ENCODE measurements around the gene FBXL13. TPM values are rescaled to one million over a fixed set of nuclear protein-coding genes. Genes with fewer than 3 reads are reported as not detected.
"Not testable (repeated sequence)": the region's sequence is repeated elsewhere in the genome, so short reads cannot be mapped to it uniquely, and the experiment has no call there.

The FBXL13 gene
- total RNA-seq, 3 donors from 2014 or later (not counting 1 experiment from before 2014, with no cell fraction given) = 0.70 to 0.89 (median 0.85) TPM

DNA sequence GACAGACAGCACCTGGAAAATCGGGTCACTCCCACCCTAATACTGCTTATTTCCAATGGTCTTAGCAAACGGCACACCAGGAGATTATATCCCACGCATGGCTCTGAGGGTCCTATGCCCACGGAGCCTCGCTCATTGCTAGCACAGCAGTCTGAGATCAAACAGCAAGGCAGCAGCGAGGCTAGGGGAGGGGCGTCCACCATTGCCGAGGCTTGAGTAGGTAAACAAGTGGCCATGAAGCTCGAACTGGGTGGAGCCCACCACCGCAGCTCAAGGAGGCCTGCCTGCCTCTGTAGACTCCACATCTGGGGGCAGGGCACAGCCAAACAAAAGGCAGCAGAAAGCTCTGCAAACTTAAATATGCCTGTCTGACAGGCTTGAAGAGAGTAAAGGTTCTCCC, 293.7 kb downstream of the FBXL13 start:
- H3K4me1 Mint-ChIP-seq; H3K4me3 ChIP-seq (ENCODE audit: low read length); DNase-seq; H3K27me3 Mint-ChIP-seq (ENCODE audit: low read depth in 2 of 2); H3K4me3 Mint-ChIP-seq; ATAC-seq; H3K36me3 ChIP-seq (ENCODE audit: control insufficient read depth, insufficient read depth, low read length); H3K27me3 ChIP-seq (ENCODE audit: control insufficient read depth, insufficient read depth, low read length); H3K36me3 Mint-ChIP-seq; H3K27ac ChIP-seq (ENCODE audit: low read length); H3K9me3 Mint-ChIP-seq; intact Hi-C loops (cut with micrococcal nuclease); H3K27ac Mint-ChIP-seq; H3K4me1 ChIP-seq (ENCODE audit: control insufficient read depth, insufficient read depth, low read length); H3K9me3 ChIP-seq (ENCODE audit: control insufficient read depth, insufficient read depth, low read length): not testable (repeated sequence)
- 96% methylated on average over 10 of the region's 10 CpGs for WGBS (ENCODE audit: insufficient coverage)

DNA sequence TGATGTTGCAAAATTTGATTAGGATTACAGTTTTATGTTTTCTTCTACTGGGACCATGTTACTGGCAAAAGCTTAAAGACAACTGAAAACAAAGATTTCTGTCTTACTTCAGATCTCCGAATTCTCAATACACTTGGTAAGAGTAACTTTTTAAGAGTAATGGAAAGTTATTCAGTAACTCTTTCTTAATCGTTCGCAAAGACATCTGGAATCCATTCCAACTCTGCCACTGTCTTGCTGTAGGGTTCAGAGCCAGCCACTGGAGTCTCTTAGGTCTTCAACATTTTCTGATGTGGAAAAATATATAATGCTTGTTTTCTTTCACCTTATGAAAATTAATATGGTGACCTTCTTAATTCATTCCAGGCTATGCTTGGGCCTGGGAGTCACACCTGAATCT, 295.9 kb downstream of the FBXL13 start:
- H3K27ac ChIP-seq (ENCODE audit: low read length); H3K4me1 ChIP-seq (ENCODE audit: control insufficient read depth, insufficient read depth, low read length); intact Hi-C loops (cut with micrococcal nuclease); H3K36me3 ChIP-seq (ENCODE audit: control insufficient read depth, insufficient read depth, low read length); H3K27me3 ChIP-seq (ENCODE audit: control insufficient read depth, insufficient read depth, low read length); H3K4me3 Mint-ChIP-seq; H3K9me3 Mint-ChIP-seq; H3K4me3 ChIP-seq (ENCODE audit: low read length); H3K9me3 ChIP-seq (ENCODE audit: control insufficient read depth, insufficient read depth, low read length); ATAC-seq; H3K27me3 Mint-ChIP-seq (ENCODE audit: low read depth in 2 of 2); H3K27ac Mint-ChIP-seq; DNase-seq; H3K36me3 Mint-ChIP-seq; H3K4me1 Mint-ChIP-seq: not testable (repeated sequence)
- WGBS (ENCODE audit: insufficient coverage) = 94% methylated on average over 2 of the region's 3 CpGs

DNA sequence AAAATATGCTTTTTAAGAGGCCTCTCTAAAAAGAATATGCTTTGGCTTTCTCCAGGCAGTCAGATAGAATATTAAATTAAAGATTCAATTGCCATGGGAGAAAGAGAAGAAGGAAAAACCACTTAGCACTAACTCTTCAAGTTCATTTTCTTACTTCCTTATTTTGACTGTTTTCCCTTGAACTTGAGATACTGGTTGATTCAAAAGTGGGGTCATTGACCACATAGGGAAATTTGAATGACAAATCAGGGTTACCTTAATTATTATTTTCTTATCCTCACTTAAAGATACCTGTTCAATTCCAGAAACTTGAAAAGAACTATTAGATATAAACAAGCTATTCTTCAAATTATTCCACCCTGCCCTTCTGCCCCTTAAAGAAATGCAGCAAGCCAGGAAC, 298.4 kb downstream of the FBXL13 start:
- H3K9me3 Mint-ChIP-seq; H3K27ac ChIP-seq (ENCODE audit: low read length); H3K27me3 Mint-ChIP-seq (ENCODE audit: low read depth in 2 of 2); H3K4me1 Mint-ChIP-seq; ATAC-seq; H3K27ac Mint-ChIP-seq; H3K36me3 Mint-ChIP-seq; H3K4me3 ChIP-seq (ENCODE audit: low read length); H3K36me3 ChIP-seq (ENCODE audit: control insufficient read depth, insufficient read depth, low read length); H3K27me3 ChIP-seq (ENCODE audit: control insufficient read depth, insufficient read depth, low read length); intact Hi-C loops (cut with micrococcal nuclease); DNase-seq; H3K4me3 Mint-ChIP-seq; H3K9me3 ChIP-seq (ENCODE audit: control insufficient read depth, insufficient read depth, low read length); H3K4me1 ChIP-seq (ENCODE audit: control insufficient read depth, insufficient read depth, low read length): not testable (repeated sequence)

DNA sequence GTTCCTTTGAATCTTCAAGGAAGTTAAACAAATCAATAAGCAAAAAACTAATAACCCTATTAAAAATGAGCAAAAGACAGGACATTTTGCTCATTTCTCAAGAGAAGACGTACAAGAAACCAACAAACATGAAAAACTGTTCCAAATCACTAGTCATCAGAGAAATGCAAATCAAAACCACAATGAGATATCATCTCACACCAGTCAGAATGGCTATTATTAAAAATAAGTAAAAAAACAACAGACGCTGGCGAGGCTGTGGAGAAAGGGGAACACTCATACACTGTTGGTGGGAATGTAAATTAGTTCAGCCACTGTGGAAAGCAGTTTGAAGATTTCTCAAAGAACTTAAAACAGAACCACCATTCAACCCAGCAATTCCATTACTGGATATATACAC, 304.1 kb downstream of the FBXL13 start:
- H3K36me3 ChIP-seq (ENCODE audit: control insufficient read depth, insufficient read depth, low read length); ATAC-seq; H3K9me3 Mint-ChIP-seq; DNase-seq; H3K27me3 Mint-ChIP-seq (ENCODE audit: low read depth in 2 of 2); H3K4me1 ChIP-seq (ENCODE audit: control insufficient read depth, insufficient read depth, low read length); H3K4me3 ChIP-seq (ENCODE audit: low read length); H3K4me3 Mint-ChIP-seq; H3K27ac Mint-ChIP-seq; intact Hi-C loops (cut with micrococcal nuclease); H3K27ac ChIP-seq (ENCODE audit: low read length); H3K4me1 Mint-ChIP-seq; H3K36me3 Mint-ChIP-seq; H3K27me3 ChIP-seq (ENCODE audit: control insufficient read depth, insufficient read depth, low read length); H3K9me3 ChIP-seq (ENCODE audit: control insufficient read depth, insufficient read depth, low read length): not testable (repeated sequence)
- WGBS (ENCODE audit: insufficient coverage) = no CpG with 5 or more reads among the region's 3 CpGs

DNA sequence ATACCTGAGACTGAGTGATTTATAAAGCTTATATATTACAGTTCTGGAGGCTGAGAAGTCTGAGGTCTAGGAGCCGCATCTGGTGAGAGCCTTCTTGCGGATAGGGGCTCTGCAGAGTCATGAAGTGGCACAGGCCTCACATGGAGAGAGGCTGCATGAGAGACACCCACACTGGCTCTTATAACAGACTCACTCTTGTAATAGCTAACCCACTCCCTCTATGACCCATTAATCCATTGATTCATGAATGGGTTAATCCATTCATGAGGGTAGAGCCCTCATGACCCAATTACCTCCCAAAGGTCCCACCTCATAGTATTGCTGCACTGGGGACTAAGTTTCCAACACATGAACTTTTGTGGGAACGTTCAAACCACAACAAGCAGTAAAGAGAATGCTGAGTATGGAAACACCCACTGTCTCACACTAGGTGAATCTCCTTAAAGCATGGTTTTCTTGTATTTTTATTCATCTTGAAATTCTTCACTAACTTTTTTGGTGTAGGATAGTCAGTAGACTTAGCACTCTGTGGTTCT, 304.9 kb downstream of the FBXL13 start:
- H3K4me1 Mint-ChIP-seq; H3K27me3 ChIP-seq (ENCODE audit: control insufficient read depth, insufficient read depth, low read length); H3K36me3 ChIP-seq (ENCODE audit: control insufficient read depth, insufficient read depth, low read length); H3K9me3 ChIP-seq (ENCODE audit: control insufficient read depth, insufficient read depth, low read length); H3K4me3 Mint-ChIP-seq; H3K36me3 Mint-ChIP-seq; intact Hi-C loops (cut with micrococcal nuclease); H3K4me3 ChIP-seq (ENCODE audit: low read length); H3K4me1 ChIP-seq (ENCODE audit: control insufficient read depth, insufficient read depth, low read length); H3K27me3 Mint-ChIP-seq (ENCODE audit: low read depth in 2 of 2); H3K27ac ChIP-seq (ENCODE audit: low read length); DNase-seq; H3K27ac Mint-ChIP-seq; H3K9me3 Mint-ChIP-seq; ATAC-seq: not testable (repeated sequence)
- 14% methylated on average over 1 of the region's 3 CpGs for WGBS (ENCODE audit: insufficient coverage)

DNA sequence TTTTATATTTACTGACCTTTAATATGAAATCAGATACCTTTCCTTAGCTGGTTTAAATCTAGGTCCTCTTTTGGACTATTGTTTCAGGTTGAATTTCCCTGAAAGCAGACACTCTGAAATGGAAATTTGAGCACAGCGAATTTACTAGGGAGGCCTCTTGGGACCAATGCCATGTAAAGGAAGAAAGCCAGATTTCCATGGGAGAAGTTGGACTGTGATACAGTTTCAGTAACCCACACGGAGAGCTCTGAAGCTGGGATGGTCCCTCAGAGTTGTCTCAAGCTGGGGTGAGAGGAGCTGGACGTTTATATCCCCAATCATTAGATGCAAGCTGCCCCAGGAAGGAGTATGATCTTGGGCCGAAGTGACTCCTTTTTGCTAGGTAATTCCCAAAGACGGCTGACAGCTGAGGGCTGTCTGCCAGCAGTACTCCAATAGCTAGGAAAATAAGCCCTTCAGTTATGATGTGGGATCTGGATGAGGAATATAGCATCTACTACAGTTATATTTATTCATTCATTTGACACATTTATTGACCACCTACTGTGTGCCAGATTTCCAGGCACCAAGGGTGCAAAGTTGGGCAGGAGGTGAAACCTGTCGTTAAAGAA, 311.2 kb downstream of the FBXL13 start:
- H3K4me3 Mint-ChIP-seq; H3K27ac Mint-ChIP-seq; H3K36me3 Mint-ChIP-seq; H3K36me3 ChIP-seq (ENCODE audit: control insufficient read depth, insufficient read depth, low read length); DNase-seq; H3K4me1 Mint-ChIP-seq; H3K27ac ChIP-seq (ENCODE audit: low read length); H3K4me3 ChIP-seq (ENCODE audit: low read length); H3K9me3 Mint-ChIP-seq; H3K4me1 ChIP-seq (ENCODE audit: control insufficient read depth, insufficient read depth, low read length); ATAC-seq; H3K9me3 ChIP-seq (ENCODE audit: control insufficient read depth, insufficient read depth, low read length); H3K27me3 ChIP-seq (ENCODE audit: control insufficient read depth, insufficient read depth, low read length); H3K27me3 Mint-ChIP-seq (ENCODE audit: low read depth in 2 of 2); intact Hi-C loops (cut with micrococcal nuclease): not testable (repeated sequence)
- WGBS (ENCODE audit: insufficient coverage) = 90% methylated on average over 4 of the region's 6 CpGs

Other genes starting within 250 kb of the FBXL13 start
- under 1 TPM in 1 of 3 donors, not detected in 2; 0.63 TPM for gene LRRC17, start 161.8 kb downstream of the FBXL13 start, total RNA-seq
- gene ARMC10, start 344 bp upstream of the FBXL13 start, total RNA-seq = 10 to 100 TPM; 15.0 to 17.2 (median 15.4) TPM
- gene NAPEPLD, start 74.3 kb upstream of the FBXL13 start, total RNA-seq = 1 to 10 TPM; 5.3 to 6.7 (median 5.9) TPM
- gene PMPCB, start 222.6 kb upstream of the FBXL13 start, total RNA-seq = 10 to 100 TPM; 65.4 to 77.9 (median 75.9) TPM